NCI-H2227 treated with DMSO at 0.1 percent for 48 hours (cell line): Measurements from ENCODE around the gene CHN1.

ENCODE experiments used
- DNase-seq: peaks from one replicate; lab custom pipeline; 2025; lab: John Stamatoyannopoulos, UW

The CHN1 gene

GRCh38 chr2:175010848-175011254 lies 5.7 kb upstream of the CHN1 start:
- peak; percentile 96 for DNase-seq

GRCh38 chr2:175009917-175010621 lies 4.9 kb upstream of the CHN1 start:
- no peak for DNase-seq

GRCh38 chr2:175008801-175009495 lies 3.8 kb upstream of the CHN1 start:
- no peak for DNase-seq

GRCh38 chr2:175008009-175008408 lies 2.8 kb upstream of the CHN1 start:
- DNase-seq: peak; percentile 79

GRCh38 chr2:175007510-175007909 lies 2.3 kb upstream of the CHN1 start:
- DNase-seq: peak; percentile 78

- no peak for DNase-seq
These were observed 1.1 kb upstream of the CHN1 start for GRCh38 chr2:175006281-175006680.

GRCh38 chr2:175005733-175006264 lies 618 bp upstream of the CHN1 start:
- DNase-seq: peak; percentile 89

- DNase-seq: no peak
These were observed 526 bp downstream of the CHN1 start for GRCh38 chr2:175004730-175004979.

GRCh38 chr2:175003875-175004729 lies 1.1 kb downstream of the CHN1 start:
- DNase-seq: peak; percentile 60

GRCh38 chr2:175002547-175003274 lies 2.5 kb downstream of the CHN1 start:
- DNase-seq: no peak

GRCh38 chr2:175001566-175001965 lies 3.6 kb downstream of the CHN1 start:
- DNase-seq: no peak

- DNase-seq: no peak
These were observed 8.1 kb downstream of the CHN1 start for GRCh38 chr2:174997110-174997509.

- DNase-seq: no peak
These were observed 8.6 kb downstream of the CHN1 start for GRCh38 chr2:174996622-174997021.

GRCh38 chr2:174994381-174994780 lies 10.8 kb downstream of the CHN1 start:
- DNase-seq: no peak

GRCh38 chr2:174992886-174993285 lies 12.3 kb downstream of the CHN1 start:
- no peak for DNase-seq

- DNase-seq: no peak
These were observed 19.6 kb downstream of the CHN1 start for GRCh38 chr2:174985614-174986013.

GRCh38 chr2:174984561-174984960 lies 20.6 kb downstream of the CHN1 start:
- no peak for DNase-seq

- no peak for DNase-seq
These were observed 23.9 kb downstream of the CHN1 start for GRCh38 chr2:174981331-174981730.

- no peak for DNase-seq
These were observed 25.2 kb downstream of the CHN1 start for GRCh38 chr2:174979996-174980395.

GRCh38 chr2:174977364-174977763 lies 27.8 kb downstream of the CHN1 start:
- DNase-seq: no peak

GRCh38 chr2:174974131-174974530 lies 31.1 kb downstream of the CHN1 start:
- no peak for DNase-seq

GRCh38 chr2:174972924-174973323 lies 32.3 kb downstream of the CHN1 start:
- DNase-seq: no peak
